Common myeloid progenitor, CD34-positive (primary cell): ENCODE measurements around the gene OSTF1.

ENCODE experiments used
- CTCF ChIA-PET: fragments of 350-600 bp; sonication (Branson Sonifier 250); formaldehyde crosslinking; loops from one replicate; lab custom pipeline; 2021; ENCODE audit warnings: antibody characterized with exemption; lab: Charles Lee
- POLR2A ChIA-PET: fragments of 350-600 bp; sonication (Branson Sonifier 250); formaldehyde crosslinking; loops from one replicate; lab custom pipeline; 2021; ENCODE audit warnings: antibody characterized with exemption; lab: Charles Lee
- DNase-seq, 3 donors: peaks; one replicate each; pipeline versions ENCODE4 v3.0.0 to v3.0.0-alpha.2; 2013
- H3K27ac ChIP-seq, 2 experiments: 1 replicate in 1 of 2; 2 replicates in 1 of 2; pipeline ENCODE4 v1.7.0; 2013; ENCODE audit warnings: inconsistent platforms in 2 of 2, low read length in 2 of 2, mild to moderate bottlenecking in 2 of 2, low read depth in 1 of 2, moderate library complexity in 1 of 2; ENCODE audit not compliant: severe bottlenecking in 2 of 2, insufficient read depth in 1 of 2, poor library complexity in 1 of 2
- H3K27me3 ChIP-seq, 5 experiments: replicated peaks in 2 of 5; 1 replicate in 3 of 5; 2 replicates in 2 of 5; pipeline versions ENCODE4 v1.6.1 to v1.7.0; 2013; ENCODE audit warnings: low read length in 4 of 5, mild to moderate bottlenecking in 2 of 5, moderate library complexity in 2 of 5, inconsistent platforms in 1 of 5; ENCODE audit not compliant: insufficient read depth in 5 of 5, control insufficient read depth in 4 of 5
- H3K36me3 ChIP-seq, 4 experiments: 1 replicate in 2 of 4; 2 replicates in 2 of 4; pipeline versions ENCODE4 v1.6.1 to v1.7.0; 2013; ENCODE audit warnings: low read length in 3 of 4, control low read depth in 1 of 4, mild to moderate bottlenecking in 1 of 4; ENCODE audit not compliant: control insufficient read depth in 4 of 4, insufficient read depth in 4 of 4
- H3K4me1 ChIP-seq, 4 experiments: 1 replicate in 3 of 4; 2 replicates in 1 of 4; pipeline versions ENCODE4 v1.6.1 to v1.7.1; 2013; ENCODE audit warnings: low read length in 3 of 4, mild to moderate bottlenecking in 3 of 4, control low read depth in 1 of 4, inconsistent platforms in 1 of 4, moderate library complexity in 1 of 4; ENCODE audit not compliant: control insufficient read depth in 4 of 4, insufficient read depth in 4 of 4; ENCODE audit errors: control extremely low read depth in 1 of 4
- H3K4me3 ChIP-seq, 7 experiments: 1 replicate in 4 of 7; 2 replicates in 3 of 7; pipeline versions ENCODE4 v1.5.1 to v1.7.0; 2013; ENCODE audit warnings: mild to moderate bottlenecking in 7 of 7, low read length in 6 of 7, moderate library complexity in 6 of 7, inconsistent platforms in 2 of 7, low read depth in 2 of 7, control low read depth in 1 of 7; ENCODE audit not compliant: insufficient read depth in 4 of 7, control insufficient read depth in 1 of 7; ENCODE audit errors: extremely low read depth in 1 of 7
- H3K9me3 ChIP-seq, 5 experiments: 1 replicate in 4 of 5; 2 replicates in 1 of 5; pipeline versions ENCODE4 v1.6.1 to v1.7.1; 2013; ENCODE audit warnings: low read length in 4 of 5, mild to moderate bottlenecking in 2 of 5, inconsistent platforms in 1 of 5, low read depth in 1 of 5, moderate library complexity in 1 of 5; ENCODE audit not compliant: control insufficient read depth in 4 of 5, insufficient read depth in 2 of 5; ENCODE audit errors: control extremely low read depth in 1 of 5
- WGBS: methylation state at CpG from one replicate; pipeline ENCODE4 v1.1.5; 2013; ENCODE audit not compliant: insufficient coverage; 5-methylcytosine and 5-hydroxymethylcytosine counted together

Gene OSTF1

DNA sequence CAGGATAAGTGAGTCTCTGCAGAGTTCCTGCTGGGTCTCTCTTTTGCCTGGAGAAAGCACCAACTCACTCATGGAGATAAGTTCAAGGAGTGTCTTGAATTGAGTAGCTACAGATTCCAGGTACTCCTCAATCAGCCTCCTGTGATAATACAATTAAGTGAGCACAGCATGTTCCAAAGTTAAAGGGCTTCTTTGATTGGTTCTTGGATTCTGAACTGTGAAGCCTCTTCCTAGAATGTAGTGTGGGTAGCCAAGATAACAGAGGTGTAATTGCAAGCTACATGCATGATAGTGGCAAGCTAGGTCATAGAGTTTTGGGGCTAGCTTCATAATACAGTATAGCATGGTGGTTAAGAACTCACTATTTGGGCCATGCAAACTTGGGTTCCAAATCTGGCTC is 37.0 kb upstream of the OSTF1 start:
- POLR2A ChIA-PET = no interaction called here

DNA sequence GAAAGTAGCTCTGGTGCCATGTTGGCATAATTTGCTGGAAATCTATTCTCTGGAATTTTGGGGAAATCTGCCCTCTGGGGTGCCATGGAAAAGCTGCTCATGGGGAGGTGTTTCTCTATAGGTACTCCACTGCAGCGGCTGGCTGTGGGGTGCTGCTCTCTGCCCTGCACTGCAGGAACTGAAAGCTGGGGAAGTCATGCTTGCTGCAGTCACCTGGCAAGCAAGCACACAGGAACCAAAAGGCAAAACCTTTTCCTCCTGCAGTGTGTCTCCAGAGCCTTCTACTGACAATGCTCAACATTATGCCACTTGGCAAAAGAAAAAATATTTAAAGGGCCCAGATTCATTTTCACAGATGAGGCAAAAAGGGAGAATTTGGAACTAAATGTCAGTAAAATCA is 34.4 kb upstream of the OSTF1 start:
- WGBS = 100% methylated on average over 1 of the region's 1 CpG
- ChIA-PET POLR2A (no interaction called here), CTCF (no interaction called here)
- peaks cover 0 to 2% (median 0%) of the 10 kb centered on the region in 5 experiments for H3K9me3 ChIP-seq
- DNase-seq = no peak
- no peak overlapping the region for H3K27ac ChIP-seq
- H3K36me3 ChIP-seq = no peaks in the 10 kb centered on the region
- H3K4me3 ChIP-seq = no peak overlapping the region
- no peaks in the 10 kb centered on the region for H3K4me1 ChIP-seq
- no peaks in the 10 kb centered on the region for H3K27me3 ChIP-seq

More for the DNA sequence above, 37.0 kb upstream of the OSTF1 start:
- H3K36me3 ChIP-seq = no peaks in the 10 kb centered on the region
- no peak overlapping the region for H3K4me3 ChIP-seq
- H3K27ac ChIP-seq = no peak overlapping the region
- H3K9me3 ChIP-seq = peaks cover 0 to 2% (median 0%) of the 10 kb centered on the region in 5 experiments
- H3K27me3 ChIP-seq = no peaks in the 10 kb centered on the region
- H3K4me1 ChIP-seq = no peaks in the 10 kb centered on the region
- peak in 1 of 3 donors; percentile 9 for DNase-seq
- CTCF ChIA-PET = interaction anchor here (1.3 kb wide), 1 partner anchor 276 kb away, joined by 3 read pairs; no protein-coding TSS in a partner anchor

GRCh38 chr9:75054368-75055001 is 33.8 kb upstream of the OSTF1 start:
- H3K9me3 ChIP-seq = peaks cover 0 to 2% (median 0%) of the 10 kb centered on the region in 5 experiments
- no peak overlapping the region for H3K27ac ChIP-seq
- ChIA-PET CTCF (interaction anchor here (1.0 to 1.5 kb wide), 3 partner anchors 9 to 15 kb away, joined by 3 read pairs; no protein-coding TSS in a partner anchor), POLR2A (no interaction called here)
- no peak for DNase-seq
- WGBS = 93% methylated on average over 3 of the region's 5 CpGs
- no peaks in the 10 kb centered on the region for H3K27me3 ChIP-seq
- no peaks in the 10 kb centered on the region for H3K36me3 ChIP-seq
- H3K4me1 ChIP-seq = no peaks in the 10 kb centered on the region
- no peak overlapping the region for H3K4me3 ChIP-seq

- DNase-seq = no peak
- Histone ChIP-seq H3K4me3 (no peak overlapping the region), H3K9me3 (no peaks in the 10 kb centered on the region), H3K27me3 (no peaks in the 10 kb centered on the region), H3K36me3 (no peaks in the 10 kb centered on the region), H3K4me1 (no peaks in the 10 kb centered on the region), H3K27ac (no peak overlapping the region)
- POLR2A ChIA-PET = no interaction called here
- CTCF ChIA-PET = interaction anchor here (1.1 kb wide), 1 partner anchor 33 kb away, joined by 3 read pairs; the partner anchor contains the start of gene CARNMT1
- 80% methylated on average over 1 of the region's 2 CpGs for WGBS
Measured at GRCh38 chr9:75061169-75061568, 27.1 kb upstream of the OSTF1 start.

GRCh38 chr9:75063556-75064305 is 24.6 kb upstream of the OSTF1 start:
- CTCF ChIA-PET = interaction anchor here (0.8 to 1.5 kb wide), 6 partner anchors 8 to 286 kb away, joined by 3 to 6 read pairs (median 3); partner anchors contain the start of gene CARNMT1
- POLR2A ChIA-PET = interaction anchor here (0.8 to 1.1 kb wide), 2 partner anchors 8 to 69 kb away, joined by 3 to 5 read pairs; no protein-coding TSS in a partner anchor
- Histone ChIP-seq H3K4me3 (no peak overlapping the region), H3K36me3 (peaks cover 0 to 5% (median 0%) of the 10 kb centered on the region in 4 experiments), H3K27ac (no peak overlapping the region), H3K9me3 (no peaks in the 10 kb centered on the region), H3K4me1 (no peaks in the 10 kb centered on the region), H3K27me3 (no peaks in the 10 kb centered on the region)
- no peak for DNase-seq
- WGBS = 93% methylated on average over 1 of the region's 1 CpG

- Histone ChIP-seq H3K4me1 (no peaks in the 10 kb centered on the region), H3K36me3 (peaks cover 0 to 5% (median 0%) of the 10 kb centered on the region in 4 experiments), H3K27ac (no peak overlapping the region), H3K9me3 (no peaks in the 10 kb centered on the region), H3K4me3 (no peak overlapping the region), H3K27me3 (no peaks in the 10 kb centered on the region)
- ChIA-PET CTCF (interaction anchor here (0.8 to 1.9 kb wide), 9 partner anchors 9 to 287 kb away, joined by 3 to 6 read pairs (median 3); partner anchors contain the start of gene CARNMT1), POLR2A (interaction anchor here (0.8 kb wide), 1 partner anchor 69 kb away, joined by 3 read pairs; no protein-coding TSS in a partner anchor)
- no peak for DNase-seq
- WGBS = 100% methylated on average over 1 of the region's 2 CpGs
Measured at GRCh38 chr9:75064307-75065025, 23.8 kb upstream of the OSTF1 start.
